Measurements from ENCODE around the gene L1CAM.

The L1CAM gene

DNA sequence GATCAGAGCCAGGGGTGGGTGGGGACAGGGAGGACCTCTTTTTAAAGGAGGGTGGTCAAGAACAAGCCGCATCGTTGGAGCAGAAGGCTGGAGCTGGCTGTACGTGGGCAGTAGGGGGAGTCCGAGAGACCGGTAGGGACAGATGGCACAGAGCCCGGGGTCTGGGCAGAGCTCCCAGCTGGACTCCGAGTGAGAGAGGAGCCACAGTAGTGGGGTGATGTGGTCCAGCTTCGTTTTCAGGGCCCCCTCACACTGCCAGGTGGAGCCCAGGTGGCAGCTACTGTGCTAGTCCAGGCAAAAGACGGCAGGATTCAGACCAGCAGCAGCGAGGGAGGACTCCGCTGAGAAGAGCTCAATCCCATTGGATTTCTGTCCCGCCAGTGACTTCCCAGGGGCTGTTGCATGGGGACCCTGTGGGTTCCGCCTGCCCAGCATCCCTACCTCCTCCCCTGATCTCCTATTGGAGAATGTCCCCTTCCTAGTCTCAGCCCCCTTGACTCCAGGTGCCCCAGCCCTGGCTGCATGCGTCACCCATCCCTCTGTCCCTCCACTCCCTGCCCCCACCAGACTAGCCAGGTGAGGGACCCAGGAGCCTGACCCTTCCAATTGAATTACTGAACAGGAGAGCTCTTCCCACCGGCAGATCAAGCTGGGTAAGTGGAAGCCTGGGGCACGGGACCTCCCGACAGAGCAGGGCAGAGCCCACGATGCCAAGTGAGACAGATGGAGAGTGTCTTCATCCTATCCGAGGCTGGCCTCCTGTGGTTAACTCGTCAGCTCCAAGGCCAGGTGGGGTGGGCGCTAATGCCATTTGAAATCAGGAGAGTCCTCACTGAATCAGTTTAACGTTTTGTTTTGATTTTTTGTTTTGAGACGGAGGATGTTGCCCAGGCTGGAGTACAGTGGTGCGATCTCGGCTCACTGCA lies 37.2 kb upstream of the L1CAM start:
- DNase-seq (ENCODE audit: low read depth), result no peak

GRCh38 chrX:153921511-153922446 lies 35.8 kb upstream of the L1CAM start:
- DNase-seq (ENCODE audit: low read depth), result no peak

DNA sequence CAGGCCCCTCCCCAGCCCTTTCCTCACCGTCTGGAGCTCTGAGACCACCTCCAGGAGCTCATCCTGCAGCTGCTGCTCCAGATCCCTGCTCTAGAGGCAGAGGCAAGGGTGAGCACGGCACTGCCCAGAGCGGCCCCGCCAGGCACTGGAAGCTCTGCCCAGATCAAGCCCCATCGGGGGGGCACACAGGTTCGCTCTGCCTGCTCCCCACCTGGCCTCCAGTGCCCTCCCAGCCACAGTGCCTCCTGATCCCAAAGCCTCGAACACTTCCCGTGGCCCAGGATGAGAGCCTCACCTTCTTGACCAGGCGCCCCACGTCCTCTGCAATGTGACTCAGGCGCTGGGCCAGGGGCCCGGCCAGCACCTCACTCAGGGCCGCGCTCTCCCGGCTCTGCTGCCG lies 35.1 kb upstream of the L1CAM start:
- DNase-seq (ENCODE audit: low read depth), result no peak

DNA sequence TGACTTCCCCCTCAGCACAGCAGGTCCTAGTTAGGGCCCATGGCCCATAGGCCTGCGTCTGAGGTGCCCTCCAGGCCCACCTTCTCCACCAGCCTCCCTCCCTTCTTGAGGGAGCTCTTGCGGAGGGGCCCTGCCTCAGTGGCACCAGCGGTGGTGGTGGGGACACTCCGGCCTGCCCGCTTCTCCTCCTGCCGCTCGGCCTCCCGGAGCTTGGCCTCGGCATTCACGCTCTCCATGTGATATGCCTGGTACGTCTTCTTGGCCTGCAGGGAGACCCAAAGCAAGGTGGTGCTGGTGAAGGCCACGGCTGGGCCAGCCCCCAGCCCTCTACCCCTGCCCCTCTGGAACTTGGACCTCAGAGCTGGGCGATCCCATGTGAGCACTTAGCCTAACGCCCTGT lies 34.6 kb upstream of the L1CAM start:
- DNase-seq (ENCODE audit: low read depth), result no peak

GRCh38 chrX:153919281-153919680 lies 33.3 kb upstream of the L1CAM start:
- DNase-seq (ENCODE audit: low read depth), result no peak

- no peak for DNase-seq (ENCODE audit: low read depth)
Observed at GRCh38 chrX:153917869-153918268, 31.9 kb upstream of the L1CAM start.

GRCh38 chrX:153913701-153914100 lies 27.7 kb upstream of the L1CAM start:
- DNase-seq (ENCODE audit: low read depth), result no peak

- DNase-seq (ENCODE audit: low read depth), result no peak
Observed at GRCh38 chrX:153913211-153913610, 27.2 kb upstream of the L1CAM start.

GRCh38 chrX:153911798-153912197 lies 25.8 kb upstream of the L1CAM start:
- DNase-seq (ENCODE audit: low read depth), result no peak

DNA sequence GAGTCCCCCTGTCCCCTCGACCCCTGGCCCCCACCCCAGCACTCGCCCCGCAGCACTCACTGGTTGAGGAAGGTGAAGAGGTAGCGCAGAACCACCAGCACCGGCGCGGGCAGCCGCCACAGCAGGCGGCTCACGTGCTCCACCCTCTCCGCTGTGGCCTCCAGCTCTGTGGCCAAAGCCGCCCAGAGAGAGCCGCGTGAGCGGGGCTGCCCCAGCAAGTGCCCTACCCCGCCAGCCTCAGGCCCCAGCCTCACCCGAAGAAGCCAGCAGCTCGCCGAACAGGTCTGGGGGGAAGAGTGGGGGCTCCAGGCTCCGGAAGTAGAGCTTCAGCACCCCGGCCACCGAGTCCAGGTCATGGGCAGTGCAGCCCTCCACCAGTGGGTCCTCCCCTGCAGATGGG lies 24.5 kb upstream of the L1CAM start:
- no peak for DNase-seq (ENCODE audit: low read depth)

GRCh38 chrX:153909980-153910360 lies 24.0 kb upstream of the L1CAM start:
- no peak for DNase-seq (ENCODE audit: low read depth)

GRCh38 chrX:153909024-153909979 lies 23.3 kb upstream of the L1CAM start:
- DNase-seq (ENCODE audit: low read depth), result no peak

GRCh38 chrX:153908219-153908860 lies 22.4 kb upstream of the L1CAM start:
- DNase-seq (ENCODE audit: low read depth), result no peak

DNA sequence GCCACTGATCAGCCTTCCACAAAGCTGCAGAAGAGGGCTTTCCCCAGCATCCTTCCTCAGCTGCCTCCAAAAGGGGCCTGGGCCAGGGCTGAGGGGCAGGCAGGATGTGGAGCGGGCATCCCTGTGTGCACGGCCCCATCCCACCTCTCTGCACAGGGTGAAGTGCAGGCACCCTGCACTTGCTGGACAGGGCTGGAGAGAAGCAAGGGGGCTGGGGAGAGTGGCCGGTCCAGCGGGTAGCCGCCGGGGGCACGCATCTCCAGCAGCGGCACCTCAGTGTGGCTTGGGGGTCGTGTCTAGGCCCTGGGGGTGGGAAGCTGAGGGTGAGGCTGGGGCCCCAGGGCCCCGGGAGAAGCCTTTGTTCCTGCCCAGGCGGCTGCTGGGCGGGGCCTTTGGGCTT lies 21.5 kb upstream of the L1CAM start:
- DNase-seq (ENCODE audit: low read depth), result no peak

- DNase-seq (ENCODE audit: low read depth), result no peak
Observed at GRCh38 chrX:153906126-153906917, 20.3 kb upstream of the L1CAM start.

DNA sequence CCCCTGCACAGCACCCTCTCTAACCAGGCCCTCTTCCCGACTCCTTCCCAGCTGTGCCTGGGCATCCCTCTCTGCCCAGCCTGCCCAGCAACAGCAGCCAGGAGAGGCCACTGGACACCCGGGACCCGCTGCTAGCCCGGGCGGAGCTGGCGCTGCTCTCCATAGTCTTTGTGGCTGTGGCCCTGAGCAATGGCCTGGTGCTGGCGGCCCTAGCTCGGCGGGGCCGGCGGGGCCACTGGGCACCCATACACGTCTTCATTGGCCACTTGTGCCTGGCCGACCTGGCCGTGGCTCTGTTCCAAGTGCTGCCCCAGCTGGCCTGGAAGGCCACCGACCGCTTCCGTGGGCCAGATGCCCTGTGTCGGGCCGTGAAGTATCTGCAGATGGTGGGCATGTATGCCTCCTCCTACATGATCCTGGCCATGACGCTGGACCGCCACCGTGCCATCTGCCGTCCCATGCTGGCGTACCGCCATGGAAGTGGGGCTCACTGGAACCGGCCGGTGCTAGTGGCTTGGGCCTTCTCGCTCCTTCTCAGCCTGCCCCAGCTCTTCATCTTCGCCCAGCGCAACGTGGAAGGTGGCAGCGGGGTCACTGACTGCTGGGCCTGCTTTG lies 19.6 kb upstream of the L1CAM start:
- DNase-seq (ENCODE audit: low read depth), result no peak

DNA sequence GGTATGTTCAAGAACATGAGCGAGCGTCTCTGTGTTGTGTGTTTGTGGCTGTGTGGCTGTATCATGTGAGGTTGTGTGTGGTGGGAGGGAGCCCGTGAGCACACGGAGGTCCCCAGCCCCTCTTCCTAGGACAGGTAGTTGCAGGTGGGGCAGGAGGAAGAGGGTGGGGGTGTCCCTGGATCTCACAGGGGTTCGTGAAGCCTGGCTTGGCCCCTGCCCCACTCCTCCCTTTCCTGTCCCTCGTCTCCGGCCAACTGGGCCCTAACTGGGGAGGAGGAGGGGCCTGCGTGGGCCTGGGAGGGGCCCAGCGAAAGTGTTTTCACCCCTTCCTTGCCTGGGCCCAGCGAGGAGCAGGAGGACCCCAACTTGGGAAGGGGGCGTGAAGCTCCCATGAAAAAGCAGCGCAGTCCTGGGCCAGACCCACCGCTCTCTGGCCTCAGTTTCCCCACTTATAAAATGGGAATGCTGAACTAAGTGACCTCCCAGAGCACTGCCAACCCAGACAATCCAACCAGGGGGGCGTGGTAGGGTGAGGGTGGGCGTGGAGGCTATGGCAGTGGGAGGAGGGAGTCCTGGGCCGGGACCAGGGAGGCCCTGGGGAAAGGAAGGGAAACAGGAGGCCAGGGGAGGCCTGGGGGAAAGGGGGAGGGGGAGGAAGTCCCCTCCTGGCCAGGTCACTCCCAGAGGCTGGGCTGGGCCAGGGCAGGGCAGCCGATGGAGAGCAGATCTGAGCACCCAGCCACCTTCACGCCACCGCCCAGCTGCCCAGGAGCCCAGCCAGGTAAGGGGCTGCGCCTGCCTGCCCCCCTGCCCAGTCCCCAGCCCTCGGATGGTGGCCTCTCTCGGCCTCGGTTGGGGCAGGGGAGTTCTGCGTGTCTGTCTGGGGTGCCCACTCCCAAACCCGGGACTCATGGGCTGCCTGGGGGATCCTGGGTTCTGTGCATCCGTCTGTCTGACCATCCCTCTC lies 18.3 kb upstream of the L1CAM start, which contains the start of gene AVPR2:
Gene AVPR2, plus strand, starts transcription at position 683 of the 967 bp plus-strand sequence. CDS start 473 bp downstream, outside the sequence.
- no peak for DNase-seq (ENCODE audit: low read depth)

DNA sequence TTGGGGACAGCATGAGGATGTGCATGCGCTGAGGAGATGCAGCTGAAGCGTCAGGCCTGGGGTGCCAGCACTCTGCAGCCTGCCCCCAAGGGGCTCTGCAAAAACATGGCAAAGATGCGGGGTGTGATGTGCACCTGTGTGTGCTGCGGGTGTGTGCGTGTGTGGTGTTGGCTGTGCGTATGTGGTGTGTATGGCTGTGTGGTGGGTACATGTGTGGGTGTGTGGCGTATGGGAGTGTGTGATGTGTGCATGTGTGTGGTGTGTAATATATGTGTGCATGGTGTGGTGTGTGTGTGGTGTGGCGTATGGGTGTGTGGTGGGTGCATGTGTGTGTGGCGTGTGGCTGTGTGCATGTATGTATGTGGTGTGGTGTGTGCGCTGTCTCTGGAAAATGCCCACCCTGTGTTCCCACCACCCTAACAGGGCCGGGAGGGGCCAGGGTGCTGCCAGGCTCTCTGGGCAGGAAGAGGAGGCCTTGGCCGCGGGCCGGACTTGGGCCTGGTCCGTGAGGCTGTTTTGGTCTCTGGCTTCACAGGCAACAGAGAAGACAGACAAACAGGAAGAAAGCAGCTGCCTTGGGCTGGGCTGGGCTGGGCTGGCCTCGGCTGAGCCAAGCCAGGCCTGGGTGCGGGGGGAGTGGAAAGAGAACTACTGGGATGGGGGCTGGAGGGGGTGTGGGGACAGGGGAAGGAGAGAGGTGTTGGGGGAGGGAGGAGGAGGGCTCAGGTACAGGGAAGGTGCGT lies 17.4 kb upstream of the L1CAM start:
- DNase-seq (ENCODE audit: low read depth), result no peak

Data from HS-27A (cell line).